Glomerular endothelial cell (primary cell): ENCODE data around the gene IL1RL2. TPM values are rescaled to one million over a fixed set of nuclear protein-coding genes. Genes with fewer than 3 reads are reported as not detected.

Experiments
- DNase-seq: peaks from one replicate; pipeline ENCODE4 v3.0.0-alpha.2; 2011; ENCODE audit warnings: low read depth, low spot score; ENCODE audit errors: extremely low read depth
- total RNA-seq: library from RNA; depleted of rRNA; stranded (reverse); fragments of >200 nt; gene quantifications from 2 replicates; pipeline ENCODE4 v1.2.3, GENCODE V29; 2015

Gene IL1RL2
- total RNA-seq, 1 donor from 2014 or later, result 0.47 TPM

- DNase-seq, result no peak
Measured at GRCh38 chr2:102193074-102193473, 6.3 kb downstream of the IL1RL2 start.

DNA sequence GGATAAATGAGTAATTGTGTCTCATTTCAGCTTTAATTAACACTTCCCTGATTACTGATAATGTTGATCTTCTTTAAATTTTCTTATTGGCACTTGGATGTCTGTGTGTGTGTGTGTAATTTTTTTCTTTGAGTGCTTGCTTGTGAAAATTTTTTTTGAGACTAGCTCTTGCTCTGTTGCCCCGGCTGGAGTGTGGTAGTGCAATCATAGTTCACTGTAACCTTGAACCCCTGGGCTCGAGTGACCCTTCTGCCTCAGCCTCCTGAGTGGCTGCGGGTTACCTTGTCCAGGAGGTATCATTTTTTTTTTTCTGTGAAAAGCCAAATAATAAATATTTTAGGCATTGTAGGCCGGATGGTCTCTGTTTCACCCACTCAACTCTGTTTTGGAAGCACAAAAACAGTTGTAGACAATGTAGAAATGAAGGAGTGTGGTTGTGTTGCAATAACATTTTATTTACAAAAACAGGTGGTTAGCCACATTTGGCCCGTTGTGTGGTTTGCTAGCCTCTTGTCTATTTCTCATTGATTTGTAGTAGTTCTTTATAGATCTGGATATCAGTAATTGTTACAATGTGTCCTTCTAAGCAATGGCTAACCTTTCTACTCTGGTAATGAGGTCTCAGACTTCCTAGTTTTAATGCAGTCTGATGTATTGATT is 7.9 kb downstream of the IL1RL2 start:
- DNase-seq, result no peak

DNA sequence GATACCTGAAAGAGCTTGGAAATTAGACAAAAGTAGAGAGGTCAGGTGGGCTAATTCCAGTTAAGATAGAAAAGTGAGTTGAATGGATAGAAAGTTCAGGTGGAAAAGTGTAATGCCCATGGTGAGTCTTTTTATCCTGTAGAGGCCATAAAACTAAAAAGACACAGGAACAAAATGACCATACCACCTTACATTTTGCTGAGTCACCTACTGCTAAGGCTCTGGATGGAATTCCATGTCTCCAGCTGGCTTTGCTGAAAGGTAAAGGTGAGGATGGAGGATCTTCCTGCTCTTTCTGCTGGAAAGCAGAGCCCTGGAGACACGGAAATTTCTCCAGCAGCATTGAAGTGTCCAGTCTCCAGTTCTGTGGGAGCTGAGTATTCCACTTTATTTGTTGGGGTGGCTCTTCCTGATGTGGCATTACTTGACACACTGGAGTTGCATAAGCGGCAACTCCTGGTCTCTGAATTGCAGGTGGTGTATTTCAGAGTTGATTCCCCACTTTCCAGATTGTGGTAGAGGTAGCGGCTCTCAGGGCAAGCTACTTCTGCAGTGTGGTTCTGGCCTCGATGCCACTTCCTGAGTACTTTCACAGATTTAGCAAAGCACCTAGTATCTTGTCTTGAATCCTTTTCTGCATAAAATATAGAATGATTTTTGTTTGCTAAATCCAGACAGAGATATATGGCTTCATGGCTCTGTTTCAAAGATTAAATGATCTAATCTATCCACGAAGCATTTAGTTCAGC is 10.7 kb downstream of the IL1RL2 start:
- no peak for DNase-seq

- DNase-seq, result no peak
Measured at GRCh38 chr2:102200539-102200938, 13.7 kb downstream of the IL1RL2 start.

DNA sequence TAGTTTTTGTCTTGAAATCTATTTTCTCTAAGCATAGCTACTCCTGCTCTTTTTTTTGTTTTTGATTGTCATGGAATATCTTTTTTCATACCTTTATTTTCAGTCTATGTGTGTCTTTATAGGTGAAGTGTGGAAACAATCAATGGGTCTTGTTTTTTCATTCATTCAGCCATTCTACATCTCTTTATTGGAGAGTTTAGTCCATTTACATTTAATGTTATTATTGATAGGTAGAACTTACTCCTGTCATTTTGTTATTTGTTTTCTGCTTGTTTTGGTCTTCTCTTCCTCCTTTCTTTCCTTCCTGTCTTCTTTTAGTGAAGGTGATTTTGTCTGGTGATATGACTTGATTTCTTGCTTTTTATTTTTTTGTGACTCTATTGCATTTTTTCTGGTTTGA is 17.8 kb downstream of the IL1RL2 start:
- no peak for DNase-seq

DNA sequence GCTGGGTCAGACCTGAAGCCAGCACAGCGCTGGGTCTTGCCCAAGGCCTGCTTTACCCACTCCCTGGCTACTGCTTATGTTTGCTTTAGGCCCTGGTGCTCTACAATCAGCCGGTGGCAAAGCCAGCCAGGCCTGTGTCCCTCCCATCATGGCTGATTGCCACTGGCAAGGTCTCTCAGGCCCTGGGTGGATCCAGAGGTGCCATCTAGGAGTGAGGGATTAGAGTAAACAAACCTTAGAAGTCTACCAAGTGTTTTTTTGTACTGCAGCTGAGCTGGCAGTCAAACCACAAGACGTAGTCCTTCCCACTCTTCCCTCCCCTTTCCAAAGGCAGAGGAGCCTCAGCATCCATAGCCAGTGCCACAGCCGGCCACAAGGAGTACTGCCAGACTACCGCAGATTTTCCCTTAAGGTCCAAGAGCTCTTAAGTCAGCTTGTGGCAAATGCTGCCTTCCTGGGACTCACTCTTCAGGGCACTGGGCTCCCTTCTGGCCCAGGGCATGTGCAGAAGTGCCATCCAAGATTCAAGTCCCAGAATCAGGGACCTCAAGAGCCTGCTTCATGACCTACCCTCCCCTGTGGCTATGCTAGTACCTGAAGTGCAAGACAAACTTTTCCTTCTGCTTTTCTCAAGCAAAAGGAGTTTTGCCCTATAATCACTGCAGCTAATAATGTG is 20.0 kb downstream of the IL1RL2 start:
- DNase-seq, result no peak

GRCh38 chr2:102208774-102209173 is 22.0 kb downstream of the IL1RL2 start:
- no peak for DNase-seq

DNA sequence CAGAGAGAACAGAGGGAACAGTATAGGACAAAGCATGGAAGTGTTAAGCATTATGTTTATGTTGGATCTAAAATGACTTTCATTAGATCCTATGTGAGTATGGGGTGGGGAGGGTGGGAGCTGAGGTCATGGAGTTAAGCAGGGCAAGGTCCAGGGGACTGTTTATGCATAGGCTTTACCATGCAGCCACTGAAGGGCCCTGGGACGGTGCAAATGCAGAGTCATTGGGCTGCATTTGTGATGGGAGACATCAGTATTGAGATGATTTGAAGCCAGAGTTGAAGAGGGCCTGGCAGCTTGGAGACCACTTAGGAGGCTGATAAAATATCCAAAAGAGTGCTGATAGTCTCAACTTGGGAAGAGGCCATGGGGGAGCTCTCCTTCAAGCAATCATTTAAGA is 22.7 kb downstream of the IL1RL2 start:
- DNase-seq, result no peak

DNA sequence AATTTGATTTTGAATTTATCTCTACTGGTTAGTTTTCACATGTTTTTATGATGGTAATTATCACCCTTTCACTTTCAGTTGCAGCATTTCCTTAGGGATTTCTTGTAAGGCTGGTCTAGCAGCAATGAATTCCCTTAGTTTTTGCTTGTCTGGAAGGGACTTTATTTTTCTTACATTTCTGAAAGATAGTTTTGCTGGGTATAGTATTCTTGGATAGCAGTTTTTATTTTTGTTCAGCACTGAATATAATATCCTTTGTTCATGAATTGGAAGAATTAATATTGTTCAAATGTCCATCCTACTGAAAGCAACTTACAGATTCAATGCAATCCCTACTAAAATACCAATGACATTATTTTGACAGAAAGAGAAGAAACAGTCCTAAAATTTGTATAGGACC is 30.2 kb downstream of the IL1RL2 start:
- DNase-seq, result no peak

DNA sequence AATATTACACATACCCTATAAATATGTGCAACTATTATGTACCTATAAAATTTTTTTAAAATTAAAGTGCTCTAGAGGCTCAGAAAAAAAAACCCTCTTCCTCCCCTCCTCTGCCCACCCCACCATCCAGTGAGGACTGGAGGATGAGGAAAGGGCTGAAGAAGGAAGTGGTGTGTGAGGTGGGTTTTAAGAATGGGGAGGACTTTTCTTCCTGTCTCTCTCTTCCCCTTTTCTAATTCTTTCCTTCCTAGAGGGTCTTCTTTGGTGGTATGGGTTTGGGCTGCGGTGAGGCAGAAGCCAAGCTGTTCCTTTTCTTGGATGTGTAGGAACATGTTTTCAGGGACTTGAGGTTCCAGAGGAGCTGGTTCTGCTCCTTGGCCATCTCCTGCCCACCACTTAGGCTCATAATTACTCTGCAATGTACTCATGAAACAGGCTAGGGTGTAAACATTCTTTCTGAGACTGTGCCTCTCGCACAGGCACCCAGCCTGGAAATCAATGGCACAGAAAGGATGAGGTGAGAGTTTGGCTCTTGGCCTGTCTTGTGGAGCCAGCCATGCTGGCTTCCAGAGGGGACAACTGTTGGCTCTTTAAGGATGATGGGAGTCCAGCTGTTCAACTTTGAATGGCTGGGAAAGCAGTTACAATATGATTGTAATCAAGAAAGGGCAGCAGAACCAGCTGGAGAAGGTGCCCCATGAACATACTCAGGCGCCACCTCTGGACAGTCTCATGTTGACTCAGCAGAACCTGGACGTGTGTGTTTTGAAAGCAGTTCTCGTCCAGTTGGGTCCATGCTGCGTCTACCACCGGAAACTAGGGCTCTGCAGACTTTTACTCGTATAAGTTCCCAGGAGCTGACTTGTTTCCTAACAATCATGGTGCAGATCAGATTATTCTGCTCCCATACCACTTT is 38.3 kb downstream of the IL1RL2 start:
- no peak for DNase-seq

DNA sequence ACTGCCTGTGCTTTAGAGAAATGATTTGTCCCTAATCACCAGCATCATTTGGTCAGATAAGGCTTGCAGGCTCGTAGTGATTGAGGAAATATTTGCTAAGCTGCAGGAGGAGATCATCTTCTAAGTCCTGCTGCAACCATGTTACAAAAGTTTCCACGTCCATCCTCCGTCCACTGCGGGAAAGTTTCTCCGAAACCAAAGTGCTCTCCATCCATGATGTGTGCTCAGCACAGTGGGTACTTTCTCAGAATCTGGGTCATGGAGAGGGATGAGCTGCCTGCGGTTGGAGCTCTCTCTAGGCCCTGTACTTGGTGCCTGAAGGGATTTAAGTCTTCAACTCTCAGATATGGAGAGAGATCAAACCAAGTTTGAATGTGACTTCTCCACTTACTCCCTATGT is 39.3 kb downstream of the IL1RL2 start:
- DNase-seq, result no peak

DNA sequence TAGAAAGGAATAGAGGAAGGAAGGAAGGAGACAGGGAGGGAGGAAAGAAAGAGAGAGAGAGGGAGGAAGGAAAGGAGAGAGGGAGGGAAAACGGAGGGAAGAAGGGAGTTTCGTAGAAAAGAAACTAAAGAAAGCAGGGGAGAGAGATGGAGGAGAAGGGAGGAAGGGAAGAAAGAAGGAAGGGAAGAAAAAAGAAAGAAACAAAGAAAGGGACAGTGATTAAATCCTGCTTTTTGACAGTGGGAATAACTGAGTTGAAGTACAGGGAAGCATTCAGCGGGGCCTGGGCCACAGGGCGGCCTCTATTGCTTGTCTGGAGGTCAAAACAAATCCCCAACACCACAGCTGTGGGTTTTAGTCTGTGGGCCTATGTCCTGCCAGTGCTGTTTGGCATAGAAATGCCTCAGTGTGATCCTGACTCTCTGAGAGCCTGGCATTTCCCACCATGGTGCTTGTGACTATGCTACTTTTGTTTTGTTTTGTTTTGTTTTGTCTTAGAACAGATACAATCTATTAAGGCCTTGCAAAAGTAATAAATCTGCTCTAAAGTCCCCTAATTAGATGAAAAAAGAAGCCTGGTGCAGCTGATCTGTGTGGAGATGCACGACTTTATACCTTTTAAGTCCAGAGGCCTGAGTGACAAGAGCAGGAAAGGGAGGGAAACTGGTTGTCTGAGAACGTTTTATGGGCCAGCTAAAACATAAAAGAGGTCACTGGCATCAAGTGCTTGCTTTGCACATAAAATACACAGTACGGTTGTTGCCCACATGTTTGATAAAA is 40.0 kb downstream of the IL1RL2 start:
- no peak for DNase-seq

GRCh38 chr2:102229141-102229769 is 42.4 kb downstream of the IL1RL2 start:
- no peak for DNase-seq

GRCh38 chr2:102230410-102230909 is 43.6 kb downstream of the IL1RL2 start:
- no peak for DNase-seq

- no peak for DNase-seq
Measured at GRCh38 chr2:102233132-102233884, 46.5 kb downstream of the IL1RL2 start.

DNA sequence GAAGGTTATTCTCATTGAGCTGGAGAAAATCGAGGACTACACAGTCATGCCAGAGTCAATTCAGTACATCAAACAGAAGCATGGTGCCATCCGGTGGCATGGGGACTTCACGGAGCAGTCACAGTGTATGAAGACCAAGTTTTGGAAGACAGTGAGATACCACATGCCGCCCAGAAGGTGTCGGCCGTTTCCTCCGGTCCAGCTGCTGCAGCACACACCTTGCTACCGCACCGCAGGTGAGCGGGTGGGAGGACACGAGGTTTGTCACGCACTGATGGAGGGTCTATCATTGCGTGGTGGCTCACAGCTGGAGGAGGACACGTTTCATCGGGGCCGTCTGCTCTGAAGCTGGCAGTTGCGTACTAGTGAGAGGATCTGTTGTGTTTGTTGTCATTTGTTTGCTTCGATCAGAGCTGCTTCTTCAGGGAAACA is 48.2 kb downstream of the IL1RL2 start:
- DNase-seq, result no peak

GRCh38 chr2:102235491-102235890 is 48.7 kb downstream of the IL1RL2 start:
- no peak for DNase-seq

DNA sequence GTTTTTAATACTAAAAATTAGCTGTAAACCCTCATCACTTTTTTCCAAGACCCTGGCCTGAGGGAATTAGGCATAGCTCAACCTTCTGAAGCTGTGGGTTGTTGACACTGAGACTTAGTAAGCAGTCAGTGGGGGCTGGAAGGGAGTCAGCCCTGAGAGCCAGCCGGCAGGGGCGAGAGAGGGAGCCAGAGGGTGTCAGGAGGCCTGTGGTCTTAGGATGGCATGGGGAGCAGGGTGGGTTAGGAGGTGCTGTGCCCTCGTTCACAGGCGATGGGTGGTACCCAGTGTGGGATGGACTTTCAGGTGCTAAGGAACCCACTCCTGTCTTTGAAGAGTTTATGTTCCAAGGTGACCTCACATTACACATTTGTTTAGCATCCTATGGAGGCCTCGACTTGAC is 49.3 kb downstream of the IL1RL2 start:
- no peak for DNase-seq

- DNase-seq, result no peak
Measured at GRCh38 chr2:102237176-102237575, 50.4 kb downstream of the IL1RL2 start.
